ELF-1 (cell line): ENCODE measurements around the gene NAV1.

Experiments used
- DNase-seq: peaks from one replicate; pipeline ENCODE4 v3.0.0-alpha.2; 2016; ENCODE audit warnings: low read depth, low spot score

NAV1 gene

GRCh38 chr1:201525193-201525778 lies 13.6 kb upstream of the NAV1 start:
- no peak for DNase-seq

GRCh38 chr1:201527879-201528278 lies 11.0 kb upstream of the NAV1 start:
- no peak for DNase-seq

GRCh38 chr1:201528631-201529252 lies 10.2 kb upstream of the NAV1 start:
- no peak for DNase-seq

GRCh38 chr1:201530741-201531531 lies 8.0 kb upstream of the NAV1 start:
- DNase-seq, result peak; percentile 93

- no peak for DNase-seq
These were observed 7.1 kb upstream of the NAV1 start for GRCh38 chr1:201531551-201532425.

- peak; percentile 41 for DNase-seq
These were observed 5.1 kb upstream of the NAV1 start for GRCh38 chr1:201533836-201534235.

- DNase-seq, result no peak
These were observed 3.6 kb upstream of the NAV1 start for GRCh38 chr1:201535046-201535918.

- no peak for DNase-seq
These were observed 3.0 kb upstream of the NAV1 start for GRCh38 chr1:201535919-201536245.

- no peak for DNase-seq
These were observed 2.4 kb upstream of the NAV1 start for GRCh38 chr1:201536558-201536957.

GRCh38 chr1:201537028-201537427 lies 1.9 kb upstream of the NAV1 start:
- no peak for DNase-seq

GRCh38 chr1:201537467-201537866 lies 1.5 kb upstream of the NAV1 start:
- no peak for DNase-seq

GRCh38 chr1:201537891-201538611 lies 876 bp upstream of the NAV1 start:
- DNase-seq, result peak; percentile 58

GRCh38 chr1:201539561-201540431 lies 869 bp downstream of the NAV1 start:
- DNase-seq, result peak; percentile 57

- DNase-seq, result peak; percentile 49
These were observed 2.2 kb downstream of the NAV1 start for GRCh38 chr1:201540846-201541735.

GRCh38 chr1:201542309-201543035 lies 3.5 kb downstream of the NAV1 start:
- DNase-seq, result no peak

GRCh38 chr1:201543871-201544642 lies 5.1 kb downstream of the NAV1 start:
- DNase-seq, result no peak

- no peak for DNase-seq
These were observed 5.8 kb downstream of the NAV1 start for GRCh38 chr1:201544710-201545109.
